ENCODE data around the gene NNMT.

Gene NNMT

DNA sequence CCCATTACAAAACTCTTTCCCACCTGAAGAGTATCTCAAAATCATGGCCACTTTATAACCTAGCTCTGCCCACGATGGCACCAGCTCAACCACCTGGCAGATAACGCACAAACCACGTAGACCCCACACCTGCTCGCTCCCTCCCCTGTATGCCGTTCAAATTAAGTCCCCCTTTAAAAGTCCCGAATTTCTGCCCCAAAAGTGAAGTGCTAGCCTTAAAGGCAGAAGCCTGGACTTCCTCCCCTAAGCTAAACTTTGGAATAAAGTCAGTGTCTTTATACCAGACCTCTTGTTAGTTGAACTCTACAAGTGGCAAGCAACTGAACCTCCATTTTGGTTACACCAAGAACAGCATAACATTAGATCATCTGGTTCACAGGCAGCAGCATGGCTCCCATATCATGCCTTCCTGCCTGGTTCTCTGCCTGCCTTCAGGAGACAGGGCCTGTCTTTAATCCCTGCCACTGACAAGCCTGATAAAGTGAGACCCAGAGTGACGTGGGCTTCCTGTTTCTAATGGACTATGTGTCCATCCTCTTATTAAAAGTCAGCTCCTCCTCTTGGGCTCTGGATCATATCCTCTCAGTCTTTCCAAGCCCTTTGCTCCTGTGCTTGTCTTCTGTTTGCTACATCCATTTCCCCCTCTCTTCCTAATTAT, 32.6 kb upstream of the NNMT start:
- no peak for DNase-seq (ENCODE audit: low read depth)

DNA sequence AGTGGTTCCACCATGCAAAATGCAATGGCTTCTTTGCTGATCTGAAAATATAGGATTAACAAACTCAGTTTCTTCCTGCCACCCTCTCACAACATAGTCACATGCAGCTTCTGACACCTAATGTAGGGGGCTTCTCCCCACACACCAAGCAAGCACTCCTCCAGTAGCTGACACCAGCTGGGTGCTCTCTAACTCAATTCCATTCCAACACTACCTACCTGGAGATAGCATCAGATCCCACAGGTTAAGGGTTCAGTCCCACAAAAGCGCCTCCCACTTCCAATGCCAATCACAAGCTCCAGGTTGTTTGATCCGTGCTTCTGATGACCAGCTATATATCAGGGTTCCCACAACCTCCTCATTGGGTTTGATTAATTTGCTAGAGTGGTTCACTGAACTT, 31.8 kb upstream of the NNMT start:
- DNase-seq (ENCODE audit: low read depth): no peak

DNA sequence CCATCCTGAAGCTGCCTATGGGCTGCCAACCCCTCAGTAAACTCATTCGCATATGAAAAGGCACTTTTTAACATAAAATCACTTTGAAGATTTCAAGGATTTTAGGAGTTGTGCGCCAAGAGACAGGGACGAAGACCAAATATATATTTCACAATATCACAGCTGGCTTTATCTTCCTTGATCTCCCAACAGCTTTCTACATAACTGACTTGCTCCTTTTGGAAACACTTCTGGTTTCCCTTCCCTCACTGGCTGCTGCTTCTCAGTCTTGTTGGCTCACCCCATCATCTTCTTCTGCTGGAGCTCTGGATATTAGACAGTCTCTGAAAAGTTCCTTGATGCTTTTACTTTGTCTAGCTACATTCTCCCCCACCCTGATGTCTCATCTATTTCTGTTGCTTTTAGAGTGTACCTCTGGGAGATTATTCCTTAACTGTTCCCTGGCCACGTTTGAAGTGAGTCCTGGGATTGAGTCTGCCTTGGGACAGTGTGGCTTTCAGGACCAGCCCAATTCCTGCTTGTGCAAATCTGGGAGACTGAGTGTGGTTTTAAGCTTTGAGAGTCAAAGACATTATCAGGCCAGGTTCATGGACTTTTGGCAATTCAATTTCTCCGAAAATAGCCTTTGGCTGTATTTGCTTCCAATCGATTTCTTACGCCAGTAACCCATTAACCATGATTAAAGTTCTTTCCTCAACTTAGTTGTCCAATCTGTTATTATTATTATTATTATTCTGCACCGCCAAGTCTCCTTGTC, 30.9 kb upstream of the NNMT start:
- DNase-seq (ENCODE audit: low read depth): no peak

DNA sequence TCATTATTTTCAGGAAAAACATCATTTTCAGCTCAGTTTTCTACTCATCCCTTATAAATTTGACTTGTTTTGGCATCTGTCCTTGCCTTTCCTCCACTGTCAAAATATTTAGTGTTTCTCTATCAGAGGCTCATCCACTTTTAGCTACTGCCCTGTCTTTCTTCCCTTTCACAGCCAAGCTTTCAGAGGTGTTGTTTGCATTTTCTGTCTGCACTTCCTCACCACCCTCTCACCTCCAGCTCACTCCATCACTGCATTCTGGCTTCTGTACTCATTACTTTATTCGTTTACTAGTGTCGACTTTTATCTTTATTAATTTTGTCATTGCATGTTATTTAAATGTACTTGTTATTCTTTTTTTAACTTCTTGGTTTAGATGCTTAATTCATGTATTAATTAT, 26.7 kb upstream of the NNMT start:
- DNase-seq (ENCODE audit: low read depth): no peak

DNA sequence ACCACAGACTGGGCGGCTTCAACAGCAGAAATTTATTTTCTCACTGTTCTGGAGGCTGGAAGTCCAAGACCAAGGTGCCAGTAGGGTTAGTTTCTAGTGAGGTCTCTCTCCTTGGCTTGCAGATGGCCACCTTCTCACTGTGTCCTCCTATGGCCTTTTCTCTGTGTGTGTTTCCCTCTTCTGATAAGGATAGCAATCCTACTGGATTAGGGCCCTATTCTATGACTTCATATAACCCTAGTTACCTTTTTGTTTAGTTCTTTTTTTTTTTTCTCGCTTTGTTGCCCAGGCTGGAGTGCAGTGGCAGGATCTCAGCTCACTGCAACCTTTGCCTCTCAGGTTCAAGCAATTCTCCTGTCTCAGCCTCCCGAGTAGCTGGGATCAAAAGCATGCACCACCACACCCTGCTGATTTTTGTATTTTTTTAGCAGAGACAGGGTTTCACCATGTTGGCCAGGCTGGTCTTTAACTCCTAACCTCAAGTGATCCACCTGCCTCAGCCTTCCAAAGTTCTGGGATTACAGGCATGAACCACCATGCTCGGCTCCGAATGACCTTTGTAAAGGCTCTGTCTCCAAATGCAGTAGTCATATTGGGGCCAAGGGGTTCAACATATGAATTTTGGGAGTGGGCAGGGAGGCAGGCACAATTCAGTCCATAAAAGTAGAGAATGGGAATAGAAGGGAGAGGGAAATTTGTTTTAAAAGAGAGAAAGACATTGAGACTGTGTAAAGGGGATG, 25.5 kb upstream of the NNMT start:
- no peak for DNase-seq (ENCODE audit: low read depth)

DNA sequence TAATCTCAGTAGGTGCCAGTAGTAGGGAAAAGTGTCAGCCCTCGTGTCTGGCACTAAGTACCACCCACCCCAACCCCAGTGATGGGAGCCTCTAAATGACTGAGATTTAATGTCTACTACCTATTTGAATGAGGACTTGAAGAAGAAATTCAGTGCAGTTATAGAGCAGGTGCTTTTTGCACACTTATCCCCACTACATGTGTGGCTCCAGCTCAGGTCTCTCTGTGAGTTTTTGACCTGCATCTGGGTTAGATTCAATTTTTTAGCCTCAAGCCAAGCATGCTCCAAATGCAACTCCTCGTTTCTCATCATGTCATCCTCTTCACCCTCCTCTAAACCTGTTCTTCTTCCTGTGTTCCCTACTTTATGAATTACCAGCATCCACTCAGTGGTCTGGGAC, 24.9 kb upstream of the NNMT start:
- no peak for DNase-seq (ENCODE audit: low read depth)

DNA sequence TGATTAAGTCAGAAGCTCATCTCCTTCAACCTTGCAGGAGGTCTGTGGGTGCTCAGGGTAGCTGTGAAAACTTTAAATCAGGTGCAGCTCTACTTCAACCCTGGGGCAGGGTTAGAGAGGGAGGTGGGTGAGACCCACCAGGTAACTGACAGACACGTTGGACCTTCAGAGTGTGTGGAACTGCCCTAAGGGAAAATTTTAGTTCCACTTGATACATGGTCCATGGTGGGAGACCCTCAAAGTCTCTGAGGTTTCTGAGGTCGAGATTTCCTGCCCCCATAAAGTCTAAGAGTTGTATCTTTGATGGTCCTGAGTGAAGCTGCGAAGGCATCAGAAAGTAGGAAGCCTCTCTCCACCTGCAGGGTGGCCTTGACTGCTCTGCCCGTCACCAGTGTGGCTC, 23.9 kb upstream of the NNMT start:
- DNase-seq (ENCODE audit: low read depth): no peak

DNA sequence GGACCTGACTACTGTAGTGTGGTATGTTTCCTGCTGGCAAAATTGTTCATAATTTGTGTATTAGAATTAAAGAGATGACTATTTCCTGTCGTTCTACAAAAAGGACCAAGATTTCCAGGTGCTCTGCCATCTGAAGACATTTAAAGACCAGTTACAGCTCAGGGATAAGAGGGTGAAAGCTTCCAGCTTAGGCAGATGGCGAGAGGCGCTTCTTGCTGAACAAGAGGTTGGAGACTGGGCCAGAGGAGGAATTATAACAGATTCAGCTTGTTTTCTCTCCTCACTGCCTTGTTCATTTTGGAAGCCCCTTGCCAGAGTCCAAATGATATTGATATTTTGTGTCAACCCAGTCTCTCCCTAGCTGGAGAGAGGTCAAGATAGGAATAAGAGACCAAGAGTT, 23.1 kb upstream of the NNMT start:
- no peak for DNase-seq (ENCODE audit: low read depth)

DNA sequence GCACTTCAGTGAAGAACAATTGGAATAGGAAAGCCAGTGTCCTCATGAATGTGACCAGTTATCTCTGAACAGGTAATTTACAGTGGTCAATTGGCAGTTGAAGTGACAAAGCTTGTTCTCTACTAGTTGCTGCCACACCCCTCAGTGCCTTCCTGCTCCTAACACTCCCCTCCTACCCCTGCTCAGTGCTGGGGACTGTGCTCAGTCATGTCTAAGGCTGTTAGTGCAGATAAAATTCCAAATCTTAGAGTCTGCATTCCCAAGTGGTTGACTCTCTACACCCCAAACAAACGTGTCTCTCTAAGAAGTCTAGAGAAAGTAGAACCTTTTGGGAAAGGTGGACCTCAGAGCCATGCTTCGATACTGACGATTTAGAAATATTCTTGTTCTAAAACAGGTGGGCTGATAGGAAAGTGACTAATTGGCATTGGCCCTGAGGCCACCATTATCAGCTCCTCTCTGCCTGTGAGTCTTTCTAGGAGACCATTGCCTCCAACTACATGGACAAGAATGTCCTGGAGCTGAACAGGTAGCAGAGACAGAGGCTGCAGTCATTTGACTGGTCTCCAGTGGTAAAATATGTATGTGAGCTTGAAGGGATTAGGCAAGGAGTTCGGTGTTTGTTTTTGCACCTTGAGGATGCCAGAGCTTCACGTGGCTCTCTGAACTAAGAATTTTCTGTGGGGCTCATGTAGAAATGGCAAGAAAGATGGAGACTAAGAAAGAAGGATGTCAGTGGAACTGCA, 22.1 kb upstream of the NNMT start:
- no peak for DNase-seq (ENCODE audit: low read depth)

DNA sequence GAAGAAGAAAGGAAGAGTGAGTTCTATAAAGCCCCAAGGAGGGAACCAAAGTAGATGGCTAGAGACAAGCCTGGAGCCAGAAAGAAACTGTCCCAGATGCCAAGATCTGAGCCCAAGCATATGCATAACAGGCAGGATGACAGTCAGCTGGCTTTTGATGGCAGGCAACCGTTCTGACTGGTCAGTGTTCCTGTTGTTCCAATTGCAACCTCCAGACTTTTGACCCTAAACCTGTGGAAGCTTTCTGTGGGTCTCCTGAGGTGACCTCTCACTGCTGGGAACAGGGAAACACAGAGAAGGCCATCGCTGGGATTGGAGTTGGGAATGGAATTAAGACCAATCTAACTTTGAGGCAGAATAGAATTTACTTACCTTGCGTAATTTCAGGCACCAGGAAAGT, 21.6 kb upstream of the NNMT start:
- no peak for DNase-seq (ENCODE audit: low read depth)

DNA sequence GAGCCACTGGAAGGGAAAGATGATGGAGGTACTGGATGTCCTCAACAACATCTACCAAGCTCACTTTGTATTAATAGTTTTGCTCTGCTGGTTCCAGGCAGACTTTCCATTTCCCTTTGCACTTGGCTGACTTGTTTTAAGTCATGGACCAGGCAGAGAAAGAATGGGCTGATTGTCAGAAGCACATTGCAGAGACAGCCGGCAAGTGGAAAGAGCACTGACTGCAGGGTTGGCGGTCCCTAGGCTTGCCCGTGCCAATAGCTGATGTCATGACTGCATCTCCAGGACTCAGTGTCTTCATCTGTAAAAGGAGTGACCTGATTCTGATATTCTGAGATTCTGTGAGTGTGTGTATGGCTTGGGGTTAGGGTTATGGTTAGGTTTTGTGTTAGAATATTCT, 20.9 kb upstream of the NNMT start:
- no peak for DNase-seq (ENCODE audit: low read depth)

DNA sequence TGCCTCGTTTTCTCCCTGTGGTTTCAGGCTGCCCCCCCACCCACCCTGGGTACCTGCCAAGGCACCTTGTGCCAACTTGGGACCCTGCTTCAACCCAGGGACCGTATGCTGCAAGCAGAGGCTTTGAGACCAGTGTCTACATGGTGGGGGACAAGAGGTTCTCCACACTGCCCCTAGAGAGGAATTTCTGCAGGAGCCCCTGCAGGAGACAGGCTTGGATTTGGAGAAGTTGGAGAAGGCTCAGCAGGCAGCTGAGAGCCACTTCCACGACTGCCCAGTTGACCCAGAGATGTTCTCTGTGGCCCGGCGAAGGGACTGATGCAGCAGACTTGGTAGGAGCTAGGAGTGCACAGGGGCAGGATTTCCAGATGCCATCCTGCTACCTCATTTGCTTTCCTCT, 20.1 kb upstream of the NNMT start:
- DNase-seq (ENCODE audit: low read depth): no peak

DNA sequence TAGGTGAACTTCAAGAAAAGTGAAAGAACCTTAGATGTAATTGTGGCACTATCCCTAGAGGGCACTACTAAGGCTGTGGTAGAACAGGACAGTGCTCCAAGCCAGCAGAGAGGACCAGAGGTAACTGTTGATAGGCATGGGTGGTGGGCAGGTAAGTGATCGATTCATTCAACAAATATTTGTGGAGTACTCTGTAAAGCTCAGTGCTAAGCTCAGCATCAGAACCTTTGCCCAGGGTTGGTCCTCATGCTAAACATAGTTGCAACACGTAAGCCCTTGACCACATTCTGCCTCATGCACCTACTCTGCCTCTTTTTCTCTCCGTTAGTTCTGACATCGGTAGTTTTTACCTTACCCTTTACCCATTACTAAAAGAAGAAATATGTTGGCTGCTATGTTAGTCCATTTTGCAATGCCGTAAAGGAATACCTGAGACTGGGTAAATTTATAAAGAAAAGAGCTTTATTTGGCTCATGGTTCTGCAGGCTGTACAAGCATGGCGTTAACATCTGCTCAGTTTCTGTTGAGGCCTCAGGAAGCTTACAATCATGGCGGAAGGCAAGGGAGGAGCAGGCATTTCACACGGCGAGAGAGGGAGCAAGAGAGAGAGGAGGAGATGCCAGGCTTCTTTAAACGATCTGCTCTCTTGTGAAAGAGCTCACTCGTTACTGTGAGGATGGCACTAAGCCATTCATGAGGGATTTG, 18.4 kb upstream of the NNMT start:
- DNase-seq (ENCODE audit: low read depth): no peak

DNA sequence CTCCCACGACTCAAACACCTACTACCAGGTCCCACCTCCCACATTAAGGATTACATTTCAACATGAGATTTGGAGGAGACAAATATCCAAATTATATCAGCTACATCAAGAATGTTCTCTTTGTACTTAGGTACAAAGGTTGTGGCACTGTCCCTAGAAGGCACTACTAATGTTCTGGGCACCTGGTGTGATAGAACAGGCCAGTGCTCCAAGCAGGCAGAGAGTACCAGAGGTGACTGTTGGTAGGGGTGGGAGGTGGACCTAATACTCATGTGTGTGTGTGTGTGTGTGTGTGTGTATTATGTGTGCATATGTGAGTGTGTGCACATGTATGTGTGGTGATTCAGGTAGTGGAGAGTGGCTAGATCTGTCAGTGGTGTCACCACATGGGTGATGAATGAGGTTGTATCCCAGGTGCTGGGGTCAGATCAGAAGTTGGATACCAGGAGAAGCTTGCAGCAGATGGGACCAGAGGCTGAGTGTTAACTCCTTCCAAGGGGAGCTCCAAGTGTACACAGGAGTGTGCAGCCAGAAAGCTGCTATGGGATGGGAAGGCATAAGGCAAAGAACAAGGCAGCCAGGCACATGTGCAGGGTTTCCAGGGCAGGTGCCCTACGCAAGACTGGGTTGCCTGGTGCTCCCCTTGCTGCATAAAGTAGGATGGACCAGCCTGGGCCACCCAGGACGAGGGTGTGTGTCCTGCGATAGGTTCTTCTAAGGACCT, 17.7 kb upstream of the NNMT start:
- DNase-seq (ENCODE audit: low read depth): no peak

DNA sequence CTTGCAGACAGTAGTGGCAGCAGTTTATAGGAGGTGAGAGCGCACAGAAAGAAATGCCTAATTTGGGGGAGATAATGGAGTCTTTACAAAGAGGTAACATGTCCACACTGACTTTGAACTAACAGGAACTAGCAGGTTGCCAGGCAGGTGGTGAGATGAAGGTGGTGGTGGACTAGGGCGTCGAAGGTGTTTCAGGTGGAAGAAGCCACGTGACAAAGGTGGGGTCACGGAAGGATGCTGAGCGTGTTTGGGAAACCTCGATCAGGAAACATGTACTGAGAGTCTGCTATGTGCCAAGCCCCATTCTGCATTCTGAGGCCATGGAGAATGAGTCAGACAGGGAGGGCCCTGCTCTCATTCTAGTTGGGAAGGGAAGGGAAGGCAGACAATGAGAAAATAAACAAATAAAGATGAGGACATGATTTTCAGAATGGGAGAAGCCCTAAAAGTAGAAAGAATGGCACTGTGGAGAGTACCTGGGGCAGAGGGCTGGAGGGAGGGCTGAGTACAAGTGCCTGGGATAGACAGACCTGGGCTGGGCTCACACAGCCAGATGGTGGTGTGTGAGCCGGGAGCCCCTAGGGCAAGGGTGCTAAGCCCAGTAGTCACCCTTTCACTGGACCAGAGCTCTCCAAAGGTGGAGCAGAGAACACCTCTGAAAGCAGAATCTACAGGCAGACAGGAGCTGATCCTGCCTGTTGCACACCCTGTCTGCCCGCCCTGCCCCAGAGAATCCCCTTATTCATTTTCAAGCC, 16.2 kb upstream of the NNMT start:
- no peak for DNase-seq (ENCODE audit: low read depth)

DNA sequence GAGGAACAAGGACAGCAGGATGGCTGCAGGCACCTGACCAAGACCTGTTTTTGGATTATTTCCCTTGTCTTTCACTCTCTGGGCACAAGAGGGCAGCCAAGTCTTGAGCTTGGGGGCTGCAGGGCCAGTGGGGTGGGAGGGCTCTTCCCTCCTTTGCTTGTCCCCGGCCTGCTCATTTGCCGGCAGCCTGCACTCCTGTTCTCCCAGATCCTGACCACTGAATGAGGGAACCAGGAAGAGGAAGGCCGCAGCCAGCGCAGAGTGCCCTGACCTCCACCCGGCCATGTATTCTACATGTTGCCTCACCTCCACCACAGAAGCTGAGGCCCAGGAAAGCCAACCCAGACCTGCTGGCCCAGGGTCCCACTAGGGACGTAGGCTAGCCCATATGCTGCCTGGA, 15.5 kb upstream of the NNMT start:
- DNase-seq (ENCODE audit: low read depth): no peak

DNA sequence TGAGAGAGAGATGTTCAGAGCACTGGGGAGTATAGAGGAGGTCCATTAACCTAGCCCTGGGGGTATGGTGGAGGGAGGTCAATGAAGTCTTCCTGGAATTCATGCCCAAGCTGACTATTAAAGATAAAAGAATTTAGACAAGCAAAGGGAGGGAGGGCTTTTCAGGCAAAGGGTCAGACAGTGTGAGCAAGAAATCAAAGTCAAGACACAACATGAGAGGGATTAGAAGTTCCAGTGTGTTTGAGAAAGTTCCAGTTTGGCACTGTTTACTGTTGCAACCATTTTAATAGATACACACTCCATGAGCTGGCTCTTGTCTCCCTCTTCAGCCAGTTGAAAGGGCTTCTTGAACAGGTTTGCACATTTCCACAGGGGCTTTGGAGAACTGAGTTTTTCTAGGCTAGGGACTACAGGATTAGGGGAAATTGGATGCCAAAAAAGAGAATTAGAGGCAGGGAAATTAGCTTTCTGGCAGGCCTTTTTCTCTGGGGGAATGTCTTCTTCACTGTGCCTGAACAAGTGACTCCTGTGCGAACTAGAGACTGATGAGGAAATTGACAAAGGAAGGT, 14.7 kb upstream of the NNMT start:
- DNase-seq (ENCODE audit: low read depth): no peak

DNA sequence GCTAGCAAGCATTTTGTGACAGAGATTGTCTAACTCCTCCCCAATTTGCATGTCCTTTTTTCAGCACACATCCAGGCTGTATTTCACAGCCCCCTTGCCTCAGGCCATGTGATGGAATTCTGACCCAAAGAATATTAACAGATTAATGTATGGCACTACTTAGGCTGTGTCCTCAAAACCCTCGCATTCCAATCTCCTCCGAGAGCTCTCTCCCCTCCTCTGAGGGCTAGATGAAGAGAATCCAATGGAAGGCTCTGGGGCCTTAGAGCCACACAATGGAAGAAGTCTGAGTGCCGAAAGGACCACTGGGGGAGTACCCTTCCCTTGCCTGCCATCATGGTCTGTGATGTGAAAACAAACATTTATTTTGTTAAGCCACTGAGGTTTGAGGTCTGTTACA, 13.7 kb upstream of the NNMT start:
- no peak for DNase-seq (ENCODE audit: low read depth)

DNA sequence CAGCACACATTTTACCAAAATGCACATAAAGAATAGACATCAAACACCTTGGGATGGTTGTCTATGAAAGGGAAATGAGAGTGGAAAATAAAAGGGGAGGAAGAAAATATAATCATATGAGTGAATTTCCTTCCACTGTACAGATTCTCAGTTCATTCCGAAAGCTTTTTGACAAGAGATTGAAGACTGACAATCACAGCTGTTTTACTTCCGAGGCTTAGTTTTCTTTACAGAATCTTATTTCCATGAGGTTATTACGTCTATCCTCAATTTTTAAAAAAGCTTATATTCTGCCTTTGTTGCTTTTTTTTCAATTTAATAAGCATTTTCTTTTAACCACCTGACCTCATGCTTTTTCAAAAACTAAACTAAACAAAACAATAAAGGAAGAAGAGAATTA, 12.8 kb upstream of the NNMT start:
- no peak for DNase-seq (ENCODE audit: low read depth)

DNA sequence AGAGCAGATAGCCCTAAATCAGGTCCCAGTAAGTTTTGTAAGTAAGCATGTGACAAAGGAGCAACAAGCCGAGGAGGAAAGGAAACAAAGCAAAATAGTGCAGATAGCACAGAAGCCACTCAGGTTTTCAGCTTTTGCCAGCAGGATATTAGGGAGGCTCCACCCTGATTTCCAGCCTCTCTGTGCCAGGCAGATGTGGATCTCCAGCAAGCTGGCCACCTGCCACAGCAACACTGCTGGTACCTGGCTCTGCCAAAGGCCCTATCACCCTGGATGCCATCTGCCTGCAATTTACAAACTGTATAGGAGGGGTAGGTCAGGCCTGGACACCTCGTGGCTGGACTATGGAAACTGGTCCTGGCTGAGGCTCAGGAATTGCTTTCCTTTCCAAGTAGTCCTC, 12.2 kb upstream of the NNMT start:
- no peak for DNase-seq (ENCODE audit: low read depth)
